A549 (cell line): ENCODE results near the gene TMTC2.

Source experiments
- BHLHE40 ChIP-seq: IDR thresholded peaks from 2 replicates; pipeline ENCODE4 v1.6.1; 2012; ENCODE audit warnings: low read depth, low read length, inconsistent platforms
- CHD2 ChIP-seq: fragments of 150-350 bp; IDR thresholded peaks from 2 replicates; pipeline ENCODE4 v1.6.1; 2014; ENCODE audit warnings: low read length; ENCODE audit not compliant: partially characterized antibody
- JUN ChIP-seq, 2 experiments: fragments of >200 bp; sonication (Bioruptor Twin); formaldehyde crosslinking; IDR thresholded peaks; 2 replicates in 1 of 2; 3 replicates in 1 of 2; pipeline ENCODE4 v1.6.1; 2016 to 2017
- MAFK ChIP-seq: fragments of 450-650 bp; IDR thresholded peaks from 2 replicates; pipeline ENCODE4 v1.6.1; 2014; ENCODE audit not compliant: partially characterized antibody
- MAZ ChIP-seq: fragments of 150-350 bp; IDR thresholded peaks from 2 replicates; pipeline ENCODE4 v1.6.1; 2014; ENCODE audit warnings: antibody characterized with exemption, low read depth, low read length, borderline replicate concordance
- NPAS2 ChIP-seq: fragments of 250-450 bp; sonication (Bioruptor Pico); IDR thresholded peaks from 2 replicates; pipeline ENCODE4 v1.8.0; 2022; ENCODE audit warnings: mild to moderate bottlenecking, moderate library complexity, borderline replicate concordance
- POLR2A ChIP-seq: IDR thresholded peaks from 2 replicates; pipeline ENCODE4 v1.6.1; 2012; ENCODE audit warnings: mild to moderate bottlenecking, low read length
- POLR2AphosphoS2 ChIP-seq: conservative IDR thresholded peaks from 2 replicates; pipeline ENCODE4 v1.6.1; 2012; ENCODE audit warnings: low read length, improper control_type of control experiment, inconsistent platforms
- ZFP36 ChIP-seq: fragments of 450-650 bp; IDR thresholded peaks from 2 replicates; pipeline ENCODE4 v1.6.1; 2014; ENCODE audit warnings: borderline replicate concordance; ENCODE audit not compliant: partially characterized antibody
- TF ChIP-seq, protein P1 (sequence below): fragments of >200 bp; sonication (Bioruptor Twin); formaldehyde crosslinking; IDR thresholded peaks from 3 replicates; pipeline ENCODE4 v1.5.1; 2016
- TF ChIP-seq, protein P2 (sequence below): IDR thresholded peaks from 2 replicates; pipeline ENCODE4 v1.6.1; 2012

DNA sequence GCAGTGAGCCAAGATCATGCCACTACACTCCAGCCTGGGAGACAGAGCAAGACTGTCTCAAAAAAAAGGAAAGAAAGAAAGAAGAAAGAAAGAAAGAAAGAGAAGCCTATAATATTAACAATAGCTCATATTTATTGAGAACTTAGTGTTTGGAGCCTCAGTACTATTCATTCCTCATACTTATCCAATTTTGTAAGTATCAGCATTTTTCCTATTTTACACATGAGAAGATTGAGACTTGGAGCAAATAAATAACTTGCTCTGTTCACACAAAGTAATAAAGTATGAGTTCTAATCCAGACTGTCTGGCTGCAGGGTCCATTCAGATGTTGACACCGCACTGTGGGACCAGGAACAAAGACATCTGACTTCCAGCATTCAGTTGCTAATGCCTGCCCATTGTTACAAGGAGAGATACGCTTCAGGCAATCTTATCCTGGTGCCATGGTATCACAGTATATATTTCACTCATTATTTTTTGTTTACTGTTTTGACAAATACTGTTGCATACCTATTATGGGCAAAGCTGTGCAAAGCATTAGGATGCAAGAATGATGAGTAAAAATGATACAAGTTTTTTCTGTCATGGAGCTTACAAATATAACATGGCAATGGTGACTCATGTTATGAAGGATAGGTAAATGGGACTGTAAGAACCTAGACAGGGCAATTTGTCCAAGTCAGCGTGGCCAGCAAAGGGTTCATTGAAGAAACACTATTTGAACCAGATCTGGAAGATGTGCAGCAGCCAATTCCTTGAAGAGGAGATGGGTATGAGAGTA lies 21.4 kb upstream of the TMTC2 start:
- TF ChIP-seq MAFK (peak; percentile 82), JUN (IDR thresholded peaks at IDR 0.05) (no peak), POLR2A (no peak), CHD2 (no peak), MAZ (no peak), BHLHE40 (no peak), POLR2AphosphoS2 (no peak), NPAS2 (CRISPR knock-in tag) (no peak), ZFP36 (no peak)
- TF ChIP-seq, protein P1, sequence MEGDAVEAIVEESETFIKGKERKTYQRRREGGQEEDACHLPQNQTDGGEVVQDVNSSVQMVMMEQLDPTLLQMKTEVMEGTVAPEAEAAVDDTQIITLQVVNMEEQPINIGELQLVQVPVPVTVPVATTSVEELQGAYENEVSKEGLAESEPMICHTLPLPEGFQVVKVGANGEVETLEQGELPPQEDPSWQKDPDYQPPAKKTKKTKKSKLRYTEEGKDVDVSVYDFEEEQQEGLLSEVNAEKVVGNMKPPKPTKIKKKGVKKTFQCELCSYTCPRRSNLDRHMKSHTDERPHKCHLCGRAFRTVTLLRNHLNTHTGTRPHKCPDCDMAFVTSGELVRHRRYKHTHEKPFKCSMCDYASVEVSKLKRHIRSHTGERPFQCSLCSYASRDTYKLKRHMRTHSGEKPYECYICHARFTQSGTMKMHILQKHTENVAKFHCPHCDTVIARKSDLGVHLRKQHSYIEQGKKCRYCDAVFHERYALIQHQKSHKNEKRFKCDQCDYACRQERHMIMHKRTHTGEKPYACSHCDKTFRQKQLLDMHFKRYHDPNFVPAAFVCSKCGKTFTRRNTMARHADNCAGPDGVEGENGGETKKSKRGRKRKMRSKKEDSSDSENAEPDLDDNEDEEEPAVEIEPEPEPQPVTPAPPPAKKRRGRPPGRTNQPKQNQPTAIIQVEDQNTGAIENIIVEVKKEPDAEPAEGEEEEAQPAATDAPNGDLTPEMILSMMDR = no peak
- TF ChIP-seq, protein P2, sequence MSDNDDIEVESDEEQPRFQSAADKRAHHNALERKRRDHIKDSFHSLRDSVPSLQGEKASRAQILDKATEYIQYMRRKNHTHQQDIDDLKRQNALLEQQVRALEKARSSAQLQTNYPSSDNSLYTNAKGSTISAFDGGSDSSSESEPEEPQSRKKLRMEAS = no peak
